ENCODE measurements around the gene MBD5. TPM values are rescaled to one million over a fixed set of nuclear protein-coding genes. Genes with fewer than 3 reads are reported as not detected.

The MBD5 gene
- total RNA-seq, 1 donor from 2014 or later: 59.3 TPM

DNA sequence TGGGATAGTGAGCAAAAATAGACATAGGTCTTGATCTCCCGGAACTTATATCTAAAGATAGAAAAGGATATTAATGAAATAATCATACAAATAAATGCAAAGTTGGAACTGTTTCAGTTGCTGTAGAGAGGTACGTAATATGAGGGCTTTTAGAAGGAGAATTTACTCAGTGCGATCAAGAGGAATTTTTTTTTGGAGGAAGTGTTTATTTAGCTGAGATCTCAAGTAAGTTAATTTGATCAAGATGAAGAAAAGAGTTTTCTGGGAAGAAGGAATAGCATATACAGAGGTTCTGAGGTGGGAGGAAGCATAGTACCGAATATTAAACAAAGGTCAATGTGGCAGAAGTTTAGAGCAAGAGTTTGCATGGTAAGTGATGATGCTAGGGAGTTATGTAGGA, 11.3 kb downstream of the MBD5 start:
- Mint-ChIP-seq H3K27me3 (ENCODE audit: unreplicated experiment) (no peaks in the 10 kb centered on the region), H3K36me3 (ENCODE audit: low read depth, unreplicated experiment) (no peaks in the 10 kb centered on the region), H3K4me3 (ENCODE audit: unreplicated experiment) (no peak overlapping the region), H3K9me3 (ENCODE audit: unreplicated experiment) (no peaks in the 10 kb centered on the region), H3K27ac (ENCODE audit: unreplicated experiment) (no peak overlapping the region), H3K4me1 (ENCODE audit: unreplicated experiment) (no peaks in the 10 kb centered on the region)
- TF ChIP-seq, protein P1, sequence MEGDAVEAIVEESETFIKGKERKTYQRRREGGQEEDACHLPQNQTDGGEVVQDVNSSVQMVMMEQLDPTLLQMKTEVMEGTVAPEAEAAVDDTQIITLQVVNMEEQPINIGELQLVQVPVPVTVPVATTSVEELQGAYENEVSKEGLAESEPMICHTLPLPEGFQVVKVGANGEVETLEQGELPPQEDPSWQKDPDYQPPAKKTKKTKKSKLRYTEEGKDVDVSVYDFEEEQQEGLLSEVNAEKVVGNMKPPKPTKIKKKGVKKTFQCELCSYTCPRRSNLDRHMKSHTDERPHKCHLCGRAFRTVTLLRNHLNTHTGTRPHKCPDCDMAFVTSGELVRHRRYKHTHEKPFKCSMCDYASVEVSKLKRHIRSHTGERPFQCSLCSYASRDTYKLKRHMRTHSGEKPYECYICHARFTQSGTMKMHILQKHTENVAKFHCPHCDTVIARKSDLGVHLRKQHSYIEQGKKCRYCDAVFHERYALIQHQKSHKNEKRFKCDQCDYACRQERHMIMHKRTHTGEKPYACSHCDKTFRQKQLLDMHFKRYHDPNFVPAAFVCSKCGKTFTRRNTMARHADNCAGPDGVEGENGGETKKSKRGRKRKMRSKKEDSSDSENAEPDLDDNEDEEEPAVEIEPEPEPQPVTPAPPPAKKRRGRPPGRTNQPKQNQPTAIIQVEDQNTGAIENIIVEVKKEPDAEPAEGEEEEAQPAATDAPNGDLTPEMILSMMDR (IDR thresholded peaks at IDR 0.05; ENCODE audit: unreplicated experiment): no peak
- no peak for DNase-seq (ENCODE audit: low spot score)

DNA sequence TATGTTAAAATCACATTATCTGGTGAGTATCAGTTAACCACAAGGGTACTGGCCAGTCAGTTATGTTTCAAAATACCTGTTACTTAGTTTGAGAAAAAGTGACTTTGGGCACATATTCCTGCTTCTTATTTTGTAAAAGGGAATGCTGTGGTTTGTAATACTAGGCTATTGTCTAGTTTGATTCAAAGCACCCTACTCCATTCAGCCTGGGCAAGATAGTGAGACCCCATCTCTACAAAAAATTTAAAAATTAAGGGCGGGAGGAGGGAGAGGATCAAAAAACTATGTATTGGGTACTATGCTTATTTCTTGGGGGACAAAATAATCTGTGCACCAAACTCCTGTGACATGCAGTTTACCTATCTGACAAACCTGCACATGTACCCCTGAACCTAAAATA, 18.9 kb downstream of the MBD5 start:
- Mint-ChIP-seq H3K36me3 (ENCODE audit: low read depth, unreplicated experiment) (no peaks in the 10 kb centered on the region), H3K27me3 (ENCODE audit: unreplicated experiment) (no peaks in the 10 kb centered on the region), H3K27ac (ENCODE audit: unreplicated experiment) (no peak overlapping the region), H3K4me3 (ENCODE audit: unreplicated experiment) (no peak overlapping the region), H3K9me3 (ENCODE audit: unreplicated experiment) (no peaks in the 10 kb centered on the region), H3K4me1 (ENCODE audit: unreplicated experiment) (no peaks in the 10 kb centered on the region)
- no peak for DNase-seq (ENCODE audit: low spot score)
- TF ChIP-seq, protein P1 (IDR thresholded peaks at IDR 0.05; ENCODE audit: unreplicated experiment): no peak

DNA sequence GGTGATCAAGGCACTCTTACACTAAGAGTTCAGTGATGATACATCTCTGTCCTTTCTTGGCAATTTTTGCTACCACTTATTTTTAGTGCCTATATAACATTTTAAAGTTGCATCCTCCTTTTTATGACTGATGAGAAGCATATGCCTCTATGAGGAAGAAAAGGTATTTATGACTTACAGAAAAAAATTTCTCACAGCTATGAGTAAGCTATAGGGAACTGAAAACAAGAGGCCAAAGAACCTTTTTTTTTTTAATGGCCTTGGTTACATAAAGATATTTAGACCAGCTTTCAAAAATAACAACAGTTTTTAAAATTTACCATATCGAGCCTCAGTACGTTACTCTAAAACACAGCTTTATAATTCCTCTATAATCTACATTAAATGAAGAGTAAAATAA, 21.3 kb downstream of the MBD5 start:
- Mint-ChIP-seq H3K27ac (ENCODE audit: unreplicated experiment) (no peak overlapping the region), H3K4me1 (ENCODE audit: unreplicated experiment) (no peaks in the 10 kb centered on the region), H3K36me3 (ENCODE audit: low read depth, unreplicated experiment) (no peaks in the 10 kb centered on the region), H3K4me3 (ENCODE audit: unreplicated experiment) (no peak overlapping the region), H3K27me3 (ENCODE audit: unreplicated experiment) (no peaks in the 10 kb centered on the region), H3K9me3 (ENCODE audit: unreplicated experiment) (no peaks in the 10 kb centered on the region)
- TF ChIP-seq, protein P1 (IDR thresholded peaks at IDR 0.05; ENCODE audit: unreplicated experiment): no peak
- DNase-seq (ENCODE audit: low spot score): no peak

DNA sequence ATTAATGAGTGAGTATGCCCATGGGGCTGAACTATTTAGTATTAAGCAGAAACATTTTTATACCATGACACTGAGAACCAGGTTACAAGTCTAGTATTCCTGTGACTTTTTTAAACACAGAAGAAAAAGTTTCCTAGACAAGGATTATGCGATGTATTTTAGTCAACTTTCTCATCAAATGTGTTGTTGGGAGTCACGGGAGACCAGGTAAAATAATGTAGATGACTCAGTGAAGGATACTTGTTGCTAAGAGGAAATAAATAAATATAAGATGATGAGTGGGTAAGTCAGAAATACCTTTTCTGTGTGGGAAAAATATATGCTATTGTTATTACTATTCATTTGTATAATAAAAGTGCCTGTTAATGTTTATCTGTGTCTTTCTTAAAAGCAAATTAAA, 23.4 kb downstream of the MBD5 start:
- no peaks in the 10 kb centered on the region for H3K9me3 Mint-ChIP-seq (ENCODE audit: unreplicated experiment)
- TF ChIP-seq, protein P1 (IDR thresholded peaks at IDR 0.05; ENCODE audit: unreplicated experiment): no peak
- no peaks in the 10 kb centered on the region for H3K27me3 Mint-ChIP-seq (ENCODE audit: unreplicated experiment)
- no peak for DNase-seq (ENCODE audit: low spot score)
- H3K36me3 Mint-ChIP-seq (ENCODE audit: low read depth, unreplicated experiment): no peaks in the 10 kb centered on the region
- no peaks in the 10 kb centered on the region for H3K4me1 Mint-ChIP-seq (ENCODE audit: unreplicated experiment)
- no peak overlapping the region for H3K27ac Mint-ChIP-seq (ENCODE audit: unreplicated experiment)
- H3K4me3 Mint-ChIP-seq (ENCODE audit: unreplicated experiment): no peak overlapping the region

DNA sequence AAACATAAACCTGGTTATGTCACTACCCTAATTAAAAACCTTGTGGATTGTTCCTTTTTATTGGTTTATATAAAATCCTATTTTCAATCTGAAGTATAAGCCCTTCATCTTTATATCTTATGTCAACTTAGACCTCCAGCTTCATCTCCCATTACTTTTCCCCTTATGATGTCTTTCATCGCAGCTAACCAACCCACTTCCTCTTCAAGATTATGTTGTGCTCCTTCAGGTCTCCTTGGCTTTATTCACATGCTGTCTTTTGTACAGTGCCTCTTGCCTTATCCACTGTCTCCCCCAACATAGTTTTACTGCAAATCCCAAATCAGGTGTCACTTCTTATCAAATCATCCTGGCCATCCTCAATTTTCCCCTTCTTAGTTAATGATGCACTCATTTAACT, 25.9 kb downstream of the MBD5 start:
- H3K4me1 Mint-ChIP-seq (ENCODE audit: unreplicated experiment): peaks cover 4% of the 10 kb centered on the region
- TF ChIP-seq, protein P1 (IDR thresholded peaks at IDR 0.05; ENCODE audit: unreplicated experiment): no peak
- no peaks in the 10 kb centered on the region for H3K9me3 Mint-ChIP-seq (ENCODE audit: unreplicated experiment)
- no peak overlapping the region for H3K27ac Mint-ChIP-seq (ENCODE audit: unreplicated experiment)
- no peak overlapping the region for H3K4me3 Mint-ChIP-seq (ENCODE audit: unreplicated experiment)
- DNase-seq (ENCODE audit: low spot score): no peak
- no peaks in the 10 kb centered on the region for H3K36me3 Mint-ChIP-seq (ENCODE audit: low read depth, unreplicated experiment)
- peaks cover 3% of the 10 kb centered on the region for H3K27me3 Mint-ChIP-seq (ENCODE audit: unreplicated experiment)
